WERI-Rb-1 (cell line): ENCODE measurements around the gene STRN.

Experiments
- DNase-seq: peaks from one replicate; pipeline ENCODE4 v3.0.0-alpha.2; 2020
- H3K27ac ChIP-seq: fragments of 250-450 bp; sonication (Bioruptor Pico); 2 replicates; pipeline ENCODE4 v1.5.1; 2020; ENCODE audit warnings: mild to moderate bottlenecking, moderate library complexity
- H3K27me3 ChIP-seq: fragments of 250-450 bp; sonication (Bioruptor Pico); 2 replicates; pipeline ENCODE4 v1.5.1; 2021; ENCODE audit warnings: mild to moderate bottlenecking, low read depth, moderate library complexity; ENCODE audit not compliant: insufficient read depth, severe bottlenecking
- H3K36me3 ChIP-seq: fragments of 250-450 bp; sonication (Bioruptor Pico); 2 replicates; pipeline ENCODE4 v1.5.1; 2020; ENCODE audit warnings: mild to moderate bottlenecking, moderate library complexity
- H3K4me3 ChIP-seq: 2 replicates; pipeline ENCODE4 v1.5.1; 2011; ENCODE audit warnings: low read depth, mild to moderate bottlenecking, control low read depth, low read length
- H3K9me3 ChIP-seq: fragments of 250-450 bp; sonication (Bioruptor Pico); 2 replicates; pipeline ENCODE4 v1.5.1; 2021; ENCODE audit warnings: mild to moderate bottlenecking, moderate library complexity; ENCODE audit not compliant: severe bottlenecking
- CTCF ChIP-seq: IDR thresholded peaks from 2 replicates; pipeline ENCODE4 v1.5.1; 2011; ENCODE audit warnings: low read depth, mild to moderate bottlenecking, control low read depth, inconsistent platforms, low read length

Gene STRN

DNA sequence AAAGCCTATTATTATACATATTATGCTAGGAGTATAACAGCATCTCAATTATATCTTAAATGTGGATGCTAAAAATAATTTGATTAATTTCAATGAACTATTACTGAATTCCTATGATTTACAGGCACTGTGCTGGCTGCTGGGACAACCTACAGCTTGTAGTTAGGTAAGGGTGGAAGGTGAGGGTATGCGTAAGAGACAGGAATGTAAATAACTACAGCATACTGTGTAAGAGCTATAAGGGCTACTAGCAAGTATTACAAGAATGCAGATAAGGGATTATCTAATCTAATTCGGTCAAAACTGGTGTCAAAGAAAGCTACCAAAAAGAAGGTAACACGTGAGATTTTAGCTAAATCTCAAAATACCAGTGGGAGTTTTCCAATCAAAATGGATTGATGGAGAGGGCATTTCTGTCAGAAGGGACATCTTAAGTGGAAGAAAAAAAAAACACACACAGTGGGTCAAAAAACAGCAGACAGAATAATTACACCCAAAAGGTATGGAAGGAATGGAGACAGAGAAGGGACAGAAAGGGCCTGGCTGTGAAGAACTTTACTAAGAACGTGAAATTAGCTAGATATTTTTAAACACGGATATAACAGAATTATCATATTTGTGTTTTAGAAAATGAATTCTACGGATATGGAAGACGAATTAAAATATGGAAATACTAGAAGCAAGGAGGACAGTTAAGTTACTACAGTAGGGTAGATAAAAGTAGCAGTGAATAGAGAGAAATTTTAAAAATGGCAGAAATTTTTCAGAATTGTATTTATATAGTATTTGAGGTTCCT lies 47.1 kb downstream of the STRN start:
- DNase-seq: no peak
- no peaks in the 10 kb centered on the region for H3K9me3 ChIP-seq
- H3K27ac ChIP-seq: no peak overlapping the region
- TF ChIP-seq CTCF: no peak
- H3K36me3 ChIP-seq: peaks cover 5% of the 10 kb centered on the region
- no peaks in the 10 kb centered on the region for H3K27me3 ChIP-seq
- no peak overlapping the region for H3K4me3 ChIP-seq

DNA sequence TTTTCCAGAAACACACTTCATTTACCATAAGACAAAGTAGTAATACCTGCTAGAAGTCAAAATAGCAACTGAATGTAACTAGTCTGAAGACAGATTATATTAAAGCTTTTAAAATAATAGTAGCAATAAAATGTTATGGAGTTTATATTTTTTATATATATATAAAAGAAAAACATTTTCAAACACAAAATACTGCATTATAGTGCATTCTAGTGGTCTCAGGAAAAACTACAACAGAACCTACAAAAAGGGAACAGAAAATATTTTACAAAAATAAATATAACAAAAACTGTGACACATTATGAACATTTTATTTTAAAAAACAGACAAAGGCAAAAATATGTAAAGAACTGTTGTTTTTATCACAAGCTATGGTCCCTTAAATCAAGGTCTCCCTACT lies 48.0 kb downstream of the STRN start:
- H3K27me3 ChIP-seq: no peaks in the 10 kb centered on the region
- H3K36me3 ChIP-seq: peaks cover 5% of the 10 kb centered on the region
- no peak overlapping the region for H3K4me3 ChIP-seq
- no peak for DNase-seq
- TF ChIP-seq CTCF: no peak
- no peak overlapping the region for H3K27ac ChIP-seq
- H3K9me3 ChIP-seq: no peaks in the 10 kb centered on the region

GRCh38 chr2:36915627-36916026 lies 50.7 kb downstream of the STRN start:
- no peak overlapping the region for H3K27ac ChIP-seq
- DNase-seq: no peak
- H3K9me3 ChIP-seq: no peaks in the 10 kb centered on the region
- H3K4me3 ChIP-seq: no peak overlapping the region
- peaks cover 5% of the 10 kb centered on the region for H3K36me3 ChIP-seq
- TF ChIP-seq CTCF: no peak
- H3K27me3 ChIP-seq: no peaks in the 10 kb centered on the region

DNA sequence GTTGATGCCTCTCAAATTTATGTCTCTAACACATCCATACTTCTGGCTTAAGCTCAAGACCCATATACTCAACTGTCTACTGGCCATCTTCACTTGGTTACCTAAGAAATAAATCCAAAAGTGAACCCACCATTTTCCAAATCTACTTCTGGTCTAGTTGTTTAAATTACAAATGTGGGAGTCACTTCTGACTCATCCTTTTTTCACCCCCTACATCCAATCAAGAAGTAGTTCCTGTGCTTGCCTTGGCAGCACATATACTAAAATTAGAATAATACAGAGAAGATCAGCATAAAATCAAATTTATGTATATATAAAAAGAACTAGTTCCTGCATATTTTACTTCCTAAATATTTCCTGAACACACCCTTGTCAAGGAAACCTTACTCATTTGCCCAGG lies 53.6 kb downstream of the STRN start:
- no peaks in the 10 kb centered on the region for H3K27me3 ChIP-seq
- H3K4me3 ChIP-seq: no peak overlapping the region
- DNase-seq: no peak
- H3K9me3 ChIP-seq: no peaks in the 10 kb centered on the region
- TF ChIP-seq CTCF: no peak
- H3K27ac ChIP-seq: no peak overlapping the region
- peaks cover 5% of the 10 kb centered on the region for H3K36me3 ChIP-seq

- no peaks in the 10 kb centered on the region for H3K27me3 ChIP-seq
- H3K27ac ChIP-seq: no peak overlapping the region
- no peak for DNase-seq
- H3K9me3 ChIP-seq: no peaks in the 10 kb centered on the region
- no peak overlapping the region for H3K4me3 ChIP-seq
- peaks cover 11% of the 10 kb centered on the region for H3K36me3 ChIP-seq
- no peak for TF ChIP-seq CTCF
These were observed 55.3 kb downstream of the STRN start for GRCh38 chr2:36911012-36911411.

GRCh38 chr2:36906277-36906676 lies 60.1 kb downstream of the STRN start:
- no peaks in the 10 kb centered on the region for H3K9me3 ChIP-seq
- no peak overlapping the region for H3K27ac ChIP-seq
- TF ChIP-seq CTCF: no peak
- H3K4me3 ChIP-seq: no peak overlapping the region
- peaks cover 13% of the 10 kb centered on the region for H3K36me3 ChIP-seq
- no peak for DNase-seq
- H3K27me3 ChIP-seq: no peaks in the 10 kb centered on the region
